Measurements from ENCODE around the gene RPL13A.

GRCh38 chr19:49536921-49537462 lies 49.6 kb downstream of the RPL13A start:
- TF ChIP-seq YY1 (IDR thresholded peaks at IDR 0.05; ENCODE audit: insufficient read depth, insufficient read length) = no peak
- no peak for TF ChIP-seq ZNF274 (IDR thresholded peaks at IDR 0.05; ENCODE audit: low read depth, low read length)

Data from NT2/D1 (cell line).